ENCODE measurements around the gene MGME1.
A peak's percentile ranks its signal among the peaks of the same experiment; 100 is the strongest.

The MGME1 gene
- total RNA-seq: 6.0 to 20.2 (median 17.1) reads per million in 4 donors

- peak; percentile 98 to 99 (median 99) for DNase-seq
Observed at GRCh38 chr20:17968366-17969277, at the start of gene MGME1, which contains the start of gene SNX5. Gene MGME1, plus strand, starts transcription at chr20:17969018. Its CDS starts 842 bp downstream, at chr20:17969860. Gene SNX5, minus strand, starts transcription at chr20:17968794. Its CDS starts 369 bp downstream, at chr20:17968425.

GRCh38 chr20:17919149-17919548 lies 49.7 kb upstream of the MGME1 start:
- no peak for DNase-seq

GRCh38 chr20:17921774-17922173 lies 47.0 kb upstream of the MGME1 start:
- DNase-seq: no peak

GRCh38 chr20:17925141-17925939 lies 43.5 kb upstream of the MGME1 start:
- no peak for DNase-seq

- DNase-seq: no peak
Observed at GRCh38 chr20:17925940-17926300, 42.9 kb upstream of the MGME1 start.

GRCh38 chr20:17928211-17928611 lies 40.6 kb upstream of the MGME1 start:
- no peak for DNase-seq

- DNase-seq: no peak
Observed at GRCh38 chr20:17928633-17929311, 40.0 kb upstream of the MGME1 start.

- DNase-seq: no peak
Observed at GRCh38 chr20:17931513-17931912, 37.3 kb upstream of the MGME1 start.

- DNase-seq: no peak
Observed at GRCh38 chr20:17932396-17932795, 36.4 kb upstream of the MGME1 start.

- DNase-seq: no peak
Observed at GRCh38 chr20:17933121-17933520, 35.7 kb upstream of the MGME1 start.

GRCh38 chr20:17933711-17934110 lies 35.1 kb upstream of the MGME1 start:
- DNase-seq: no peak

- no peak for DNase-seq
Observed at GRCh38 chr20:17934141-17934862, 34.5 kb upstream of the MGME1 start.

GRCh38 chr20:17935186-17935585 lies 33.6 kb upstream of the MGME1 start:
- DNase-seq: no peak

- no peak for DNase-seq
Observed at GRCh38 chr20:17935761-17936160, 33.1 kb upstream of the MGME1 start.

GRCh38 chr20:17936286-17936760 lies 32.5 kb upstream of the MGME1 start:
- DNase-seq: no peak

- no peak for DNase-seq
Observed at GRCh38 chr20:17936761-17937732, 31.8 kb upstream of the MGME1 start.

GRCh38 chr20:17938871-17939619 lies 29.8 kb upstream of the MGME1 start:
- peak in 4 of 5 donors; percentile 21 to 58 (median 36) for DNase-seq

GRCh38 chr20:17939622-17940223 lies 29.1 kb upstream of the MGME1 start:
- no peak for DNase-seq

GRCh38 chr20:17940224-17940971 lies 28.4 kb upstream of the MGME1 start:
- no peak for DNase-seq
